NK-92 (cell line): ENCODE data around the gene MASTL.
"Not testable (repeated sequence)": the region's sequence is repeated elsewhere in the genome, so short reads cannot be mapped to it uniquely, and the experiment has no call there.

Experiments
- DNase-seq: peaks from one replicate; lab custom pipeline; 2025; ENCODE audit not compliant: unreplicated experiment; lab: John Stamatoyannopoulos, UW

MASTL gene

DNA sequence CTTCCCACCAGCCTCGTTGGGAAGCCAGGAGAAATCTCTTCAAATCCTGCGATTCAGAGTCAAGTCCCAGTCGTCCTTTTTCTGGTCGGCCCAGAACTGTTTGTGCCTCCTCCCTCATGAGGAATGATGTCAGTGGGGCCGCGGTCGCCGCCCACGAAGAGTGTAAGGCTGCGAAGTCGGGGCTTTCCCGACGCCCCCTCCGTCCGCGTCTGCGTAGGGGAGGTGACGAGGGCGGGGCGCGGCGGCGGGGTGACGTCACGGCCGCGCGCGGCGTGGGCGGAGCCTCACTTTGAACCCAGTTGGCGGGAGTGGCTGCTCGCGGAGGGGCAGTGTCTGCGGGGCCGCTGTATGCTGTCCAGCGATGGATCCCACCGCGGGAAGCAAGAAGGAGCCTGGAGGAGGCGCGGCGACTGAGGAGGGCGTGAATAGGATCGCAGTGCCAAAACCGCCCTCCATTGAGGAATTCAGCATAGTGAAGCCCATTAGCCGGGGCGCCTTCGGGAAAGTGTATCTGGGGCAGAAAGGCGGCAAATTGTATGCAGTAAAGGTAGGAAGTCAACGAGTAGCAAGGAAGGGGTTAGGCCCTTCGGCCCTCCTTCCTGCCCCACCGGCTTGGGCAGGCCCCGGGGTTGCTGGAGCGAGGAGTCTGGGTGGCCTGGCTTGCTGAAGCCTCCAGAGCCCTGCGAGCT lies at the start of gene MASTL:
Gene MASTL (plus strand): TSS at position 287 of the 689 bp plus-strand sequence. CDS start 75 bp downstream, at position 362.
- DNase-seq = peak; percentile 61

DNA sequence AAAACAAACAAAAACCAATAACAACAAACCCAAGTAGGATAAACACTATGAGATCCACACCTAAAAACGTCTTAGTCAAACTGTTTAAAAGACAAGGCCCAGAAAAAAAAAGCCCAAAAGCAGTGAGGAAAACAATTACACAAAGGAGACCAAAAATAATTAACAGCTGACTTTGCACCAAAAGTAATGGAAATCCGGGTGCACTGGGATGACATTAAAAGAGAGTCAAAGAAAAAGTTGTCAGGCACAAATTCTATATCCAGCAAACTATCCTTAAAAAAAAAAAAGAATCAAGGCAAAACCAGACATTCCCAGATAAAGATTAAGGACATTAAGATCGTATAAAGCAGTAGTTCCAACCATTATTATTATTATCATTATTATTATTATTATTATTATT lies 47.0 kb upstream of the MASTL start:
- DNase-seq = no peak

DNA sequence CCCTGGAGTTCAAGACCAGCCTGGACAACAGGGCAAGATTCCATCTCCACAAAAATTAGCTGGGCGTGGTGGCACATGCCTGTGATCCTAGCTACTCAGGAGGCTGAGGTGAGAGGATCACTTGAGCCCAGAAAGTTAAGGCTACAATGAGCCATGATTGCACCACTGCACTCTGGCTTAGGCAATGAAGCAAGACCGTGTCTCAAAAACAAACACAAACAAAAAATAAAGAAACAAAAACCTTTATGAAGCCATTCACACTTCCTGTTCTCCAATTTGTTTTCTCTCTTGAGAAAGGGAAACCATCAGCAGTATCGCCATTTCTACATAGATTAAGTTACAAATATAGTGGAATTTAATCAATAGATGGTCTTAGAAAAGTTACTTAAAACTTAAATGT lies 20.8 kb upstream of the MASTL start:
- DNase-seq = no peak

GRCh38 chr10:27138277-27138676 lies 16.9 kb upstream of the MASTL start:
- DNase-seq = no peak

DNA sequence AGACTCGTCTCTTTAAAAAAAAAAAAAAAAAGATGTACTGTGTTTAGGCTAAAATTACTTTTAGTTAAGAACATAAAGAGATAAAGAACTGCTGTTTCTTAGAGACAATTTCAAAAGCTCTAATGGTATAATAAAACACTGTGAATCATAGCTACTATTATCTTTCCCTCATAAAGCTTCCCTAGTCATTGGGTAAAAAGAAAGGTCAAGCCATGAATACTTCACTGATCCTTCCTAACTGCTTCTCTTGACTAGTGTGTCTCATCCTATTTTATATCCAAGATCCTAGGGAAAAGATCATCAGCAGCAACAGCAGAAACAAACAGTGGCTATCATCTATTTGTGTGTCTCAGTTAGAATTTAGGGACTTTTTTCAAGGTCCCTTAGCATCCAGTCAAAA lies 11.5 kb upstream of the MASTL start:
- DNase-seq = no peak

DNA sequence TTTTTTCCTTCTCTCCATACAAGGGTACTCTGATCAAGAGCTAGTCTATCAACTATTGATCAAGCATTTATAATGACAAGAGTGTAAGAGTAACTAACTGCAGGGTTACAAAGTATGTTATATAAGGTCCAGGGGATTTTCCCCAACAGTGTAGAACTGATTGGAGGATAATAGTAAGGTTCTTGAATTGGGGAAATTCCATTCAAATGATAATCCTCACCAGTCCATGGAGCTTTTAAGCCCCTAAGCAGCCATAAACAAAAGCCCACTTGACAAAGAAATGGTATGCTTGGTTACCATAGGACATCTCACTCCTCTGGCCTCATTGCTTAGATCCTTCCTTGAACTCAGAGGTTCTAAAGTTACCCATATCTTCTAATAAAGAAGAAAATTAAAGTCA lies 9.2 kb upstream of the MASTL start:
- no peak for DNase-seq

- DNase-seq = no peak
These were observed 7.5 kb upstream of the MASTL start for GRCh38 chr10:27147701-27148100.

DNA sequence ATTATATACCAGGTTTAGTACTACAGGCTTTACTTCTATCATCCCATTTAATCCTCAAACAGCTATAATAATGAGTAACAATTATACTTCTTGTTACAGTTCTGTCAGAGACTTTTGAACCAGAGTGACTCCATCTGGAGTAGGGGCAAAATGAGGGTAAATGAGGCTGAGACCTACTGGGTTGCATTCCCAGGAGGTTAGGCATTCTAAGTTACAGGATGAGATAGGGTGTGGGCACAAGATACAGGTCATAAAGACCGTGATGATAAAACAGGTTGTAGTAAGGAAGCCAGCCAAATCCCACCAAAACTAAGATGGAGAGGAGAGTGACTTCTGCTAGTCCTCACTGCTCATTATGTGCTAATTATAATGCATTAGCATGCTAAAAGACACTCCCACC lies 4.9 kb upstream of the MASTL start:
- no peak for DNase-seq

- DNase-seq = no peak
These were observed 2.5 kb upstream of the MASTL start for GRCh38 chr10:27152687-27153086.

DNA sequence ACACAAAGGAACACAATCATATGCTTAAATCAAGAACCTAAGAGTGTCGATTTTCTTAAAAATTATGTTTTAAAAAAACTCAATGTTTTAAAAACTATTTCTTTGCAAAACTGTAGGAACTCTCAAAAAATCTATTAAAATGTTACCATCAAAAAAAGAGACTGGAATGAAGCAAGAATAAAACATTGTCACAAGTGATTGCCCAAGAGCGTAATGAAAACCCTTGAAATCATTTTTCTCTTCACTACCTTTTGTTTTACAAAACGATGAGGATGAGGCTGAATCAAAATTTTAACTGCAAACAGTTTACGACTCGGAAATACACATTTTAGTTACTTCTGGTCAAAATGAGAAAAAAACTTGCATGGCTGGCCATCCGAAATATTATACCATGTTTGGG lies 1.8 kb upstream of the MASTL start:
- no peak for DNase-seq

DNA sequence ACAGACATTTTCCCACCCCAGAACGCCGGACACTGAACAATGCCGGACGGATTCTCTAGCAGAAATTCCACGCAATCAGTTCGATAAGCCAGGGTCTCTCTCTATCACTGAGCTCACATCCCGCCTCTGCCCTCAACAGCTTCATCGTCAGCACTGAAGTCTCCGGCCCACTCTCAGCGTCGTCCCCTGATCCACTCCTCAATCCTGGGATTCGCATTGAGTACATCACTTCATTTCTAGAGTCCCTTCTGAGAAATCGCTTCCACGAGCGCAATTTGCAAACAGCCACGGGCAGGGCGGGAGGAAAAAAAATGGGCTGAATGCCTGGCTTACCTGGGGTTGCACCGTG lies 1.3 kb upstream of the MASTL start:
- no peak for DNase-seq

DNA sequence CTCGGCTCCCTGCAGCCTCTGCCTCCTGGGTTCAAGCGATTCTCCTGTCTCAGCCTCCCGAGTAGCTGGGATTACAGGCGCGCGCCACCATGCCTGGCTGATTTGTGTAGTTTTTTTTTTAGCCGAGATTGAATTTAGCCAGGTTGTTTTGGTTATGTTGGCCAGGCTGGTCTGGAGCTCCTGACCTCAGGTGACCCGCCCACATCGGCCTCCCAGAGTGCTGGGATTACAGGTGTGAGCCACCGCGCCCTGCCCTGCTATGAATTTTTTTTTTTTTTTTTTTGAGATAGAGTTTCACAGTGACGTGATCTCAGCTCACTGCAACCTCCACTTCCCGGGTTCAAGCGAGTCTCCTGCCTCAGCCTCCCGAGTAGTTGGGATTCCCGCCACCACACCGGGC lies 1.4 kb downstream of the MASTL start:
- not testable (repeated sequence) for DNase-seq

DNA sequence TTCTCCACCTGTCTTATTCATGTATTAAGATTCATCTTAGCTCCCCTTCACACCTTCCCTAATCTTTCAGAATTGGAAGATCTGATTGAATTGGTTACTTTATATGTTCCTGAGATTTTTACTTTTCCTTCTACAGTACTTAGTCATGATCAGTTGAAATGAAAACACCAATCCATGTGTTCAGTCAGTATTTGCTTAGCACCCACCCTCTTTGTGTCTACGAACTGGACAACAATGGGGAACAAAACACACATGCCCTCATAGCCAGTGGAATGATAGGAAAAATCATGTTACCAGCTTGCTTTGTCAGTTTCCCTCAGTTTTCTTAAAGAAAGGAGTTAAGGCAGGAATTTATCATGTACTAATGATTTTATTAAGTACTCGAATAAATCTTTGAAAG lies 2.0 kb downstream of the MASTL start:
- DNase-seq = no peak

- no peak for DNase-seq
These were observed 3.3 kb downstream of the MASTL start for GRCh38 chr10:27158421-27158820.

GRCh38 chr10:27169849-27170248 lies 14.7 kb downstream of the MASTL start:
- DNase-seq = no peak

DNA sequence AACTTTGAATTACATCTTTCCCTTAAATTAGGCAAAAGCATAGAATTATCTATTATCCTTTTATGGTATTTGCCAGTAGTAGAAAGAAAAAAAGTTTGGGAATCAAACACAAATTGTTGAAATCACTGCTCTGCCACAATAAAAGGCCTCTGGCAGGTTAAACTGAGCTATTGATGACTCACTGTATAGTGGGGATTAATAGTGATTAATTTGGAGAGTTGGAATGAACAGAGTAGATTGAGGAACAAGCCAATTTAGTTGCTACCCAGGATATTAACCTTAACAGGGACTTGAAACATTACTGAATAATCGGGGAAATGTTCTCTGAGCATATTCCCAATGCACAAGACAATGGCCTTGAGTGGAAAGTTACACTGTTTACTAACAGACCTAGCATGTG lies 33.1 kb downstream of the MASTL start:
- no peak for DNase-seq

- DNase-seq = no peak
These were observed 33.7 kb downstream of the MASTL start for GRCh38 chr10:27188897-27189296.

DNA sequence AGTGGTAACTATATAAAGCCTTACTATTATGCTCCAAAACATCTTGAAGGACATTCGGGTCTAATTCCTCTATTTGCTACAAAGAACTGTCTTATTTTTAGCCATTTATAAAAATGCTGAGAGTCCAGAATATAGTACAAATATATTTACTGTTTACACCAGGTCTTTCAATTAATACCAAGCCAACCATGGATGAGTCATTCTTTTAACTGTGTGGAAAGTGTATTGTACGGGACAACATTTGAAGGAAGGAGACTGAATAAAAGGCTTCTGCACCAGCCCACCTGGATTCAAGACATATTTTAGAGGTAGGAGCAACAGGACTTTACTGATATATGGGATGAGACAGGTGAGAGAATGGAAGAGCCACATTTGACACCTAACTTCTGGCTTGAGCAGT lies 35.4 kb downstream of the MASTL start:
- DNase-seq = no peak

- DNase-seq = no peak
These were observed 37.1 kb downstream of the MASTL start for GRCh38 chr10:27192284-27192683.

- no peak for DNase-seq
These were observed 42.9 kb downstream of the MASTL start for GRCh38 chr10:27197980-27198620.

DNA sequence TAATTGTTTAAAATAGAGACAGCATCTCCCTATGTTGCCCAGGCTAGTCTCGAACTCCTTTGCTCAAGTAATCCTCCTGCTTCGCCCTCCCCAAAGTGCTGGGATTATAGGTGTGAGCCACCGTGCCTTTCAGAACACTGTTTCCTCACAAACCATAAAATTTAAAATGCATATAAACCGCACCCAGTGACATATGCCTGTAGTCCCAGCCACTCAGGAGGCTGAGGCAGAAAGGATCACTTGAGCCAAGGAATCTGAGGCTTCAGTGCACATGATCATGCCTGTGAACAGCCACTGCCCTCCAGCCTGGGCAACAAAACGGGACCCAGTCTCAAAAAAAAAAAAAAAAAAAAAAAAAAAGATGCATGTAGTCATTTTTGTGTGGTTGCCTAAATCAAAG lies 48.7 kb downstream of the MASTL start:
- DNase-seq = no peak

DNA sequence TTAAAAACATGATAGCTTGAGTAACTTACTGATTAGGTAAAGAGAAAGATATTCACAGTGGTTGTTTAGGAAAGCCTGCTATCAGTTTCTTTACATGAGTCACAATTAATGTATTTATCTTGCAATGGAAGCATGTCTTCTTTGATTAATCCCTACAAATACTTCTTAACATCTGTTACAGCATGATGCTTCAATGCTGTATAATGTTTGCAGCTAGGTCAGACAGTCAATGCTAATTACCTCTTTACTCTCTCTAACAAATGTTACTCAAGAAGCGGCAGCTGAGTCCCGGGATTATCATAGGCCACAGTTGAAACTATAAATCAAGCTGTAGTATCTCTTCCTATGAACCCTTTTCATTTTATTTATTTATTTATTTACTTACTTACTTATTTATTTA lies 52.2 kb downstream of the MASTL start:
- no peak for DNase-seq

DNA sequence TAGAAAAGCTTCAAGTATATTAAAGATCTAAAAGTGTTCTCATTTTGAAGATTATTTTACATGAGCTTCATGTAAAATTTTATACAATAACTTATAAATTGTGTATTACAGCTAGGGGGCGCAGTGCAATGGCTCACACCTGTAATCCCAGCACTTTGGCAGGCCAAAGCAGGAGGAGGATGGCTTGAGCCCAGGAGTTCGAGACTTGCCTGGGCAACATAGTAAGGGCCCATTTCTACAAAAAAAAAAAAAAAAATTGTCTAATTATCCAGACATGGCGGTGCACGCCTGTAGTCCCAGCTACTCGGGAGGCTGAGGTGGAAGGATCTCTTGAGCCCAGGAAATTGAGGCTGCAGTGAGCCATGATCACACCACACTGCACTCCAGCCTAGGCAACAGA lies 68.8 kb downstream of the MASTL start:
- DNase-seq = no peak
